GM18907 (cell line): Measurements from ENCODE around the gene INSIG1.

ENCODE experiments used
- ATAC-seq: cut with Tn5 transposase; IDR thresholded peaks from one replicate; pipeline ENCODE4 v1.9.1; 2021; ENCODE audit warnings: mild to moderate bottlenecking, moderate library complexity; ENCODE audit not compliant: unreplicated experiment

The INSIG1 gene

GRCh38 chr7:155265961-155266360 lies 31.7 kb upstream of the INSIG1 start:
- ATAC-seq = no peak

- no peak for ATAC-seq
Observed at GRCh38 chr7:155266440-155266839, 31.2 kb upstream of the INSIG1 start.

- no peak for ATAC-seq
Observed at GRCh38 chr7:155267023-155267422, 30.7 kb upstream of the INSIG1 start.

- no peak for ATAC-seq
Observed at GRCh38 chr7:155267436-155267835, 30.2 kb upstream of the INSIG1 start.

- ATAC-seq = no peak
Observed at GRCh38 chr7:155268211-155268610, 29.5 kb upstream of the INSIG1 start.

GRCh38 chr7:155268921-155269650 lies 28.6 kb upstream of the INSIG1 start:
- no peak for ATAC-seq

GRCh38 chr7:155269766-155270585 lies 27.7 kb upstream of the INSIG1 start:
- no peak for ATAC-seq

GRCh38 chr7:155270861-155271260 lies 26.8 kb upstream of the INSIG1 start:
- ATAC-seq = no peak

- no peak for ATAC-seq
Observed at GRCh38 chr7:155274633-155275355, 22.9 kb upstream of the INSIG1 start.

- no peak for ATAC-seq
Observed at GRCh38 chr7:155276042-155276799, 21.5 kb upstream of the INSIG1 start.

GRCh38 chr7:155276800-155277375 lies 20.8 kb upstream of the INSIG1 start:
- ATAC-seq = no peak

- ATAC-seq = no peak
Observed at GRCh38 chr7:155277385-155277994, 20.2 kb upstream of the INSIG1 start.

GRCh38 chr7:155278921-155279320 lies 18.8 kb upstream of the INSIG1 start:
- ATAC-seq = no peak

- no peak for ATAC-seq
Observed at GRCh38 chr7:155279787-155280445, 17.8 kb upstream of the INSIG1 start.

- no peak for ATAC-seq
Observed at GRCh38 chr7:155280446-155281397, 17.0 kb upstream of the INSIG1 start.

GRCh38 chr7:155281398-155281969 lies 16.2 kb upstream of the INSIG1 start:
- no peak for ATAC-seq

GRCh38 chr7:155282671-155283070 lies 15.0 kb upstream of the INSIG1 start:
- no peak for ATAC-seq

GRCh38 chr7:155283565-155284194 lies 14.0 kb upstream of the INSIG1 start:
- ATAC-seq = peak; percentile 89
